Measurements from ENCODE around the gene TEDC1.

Gene TEDC1

DNA sequence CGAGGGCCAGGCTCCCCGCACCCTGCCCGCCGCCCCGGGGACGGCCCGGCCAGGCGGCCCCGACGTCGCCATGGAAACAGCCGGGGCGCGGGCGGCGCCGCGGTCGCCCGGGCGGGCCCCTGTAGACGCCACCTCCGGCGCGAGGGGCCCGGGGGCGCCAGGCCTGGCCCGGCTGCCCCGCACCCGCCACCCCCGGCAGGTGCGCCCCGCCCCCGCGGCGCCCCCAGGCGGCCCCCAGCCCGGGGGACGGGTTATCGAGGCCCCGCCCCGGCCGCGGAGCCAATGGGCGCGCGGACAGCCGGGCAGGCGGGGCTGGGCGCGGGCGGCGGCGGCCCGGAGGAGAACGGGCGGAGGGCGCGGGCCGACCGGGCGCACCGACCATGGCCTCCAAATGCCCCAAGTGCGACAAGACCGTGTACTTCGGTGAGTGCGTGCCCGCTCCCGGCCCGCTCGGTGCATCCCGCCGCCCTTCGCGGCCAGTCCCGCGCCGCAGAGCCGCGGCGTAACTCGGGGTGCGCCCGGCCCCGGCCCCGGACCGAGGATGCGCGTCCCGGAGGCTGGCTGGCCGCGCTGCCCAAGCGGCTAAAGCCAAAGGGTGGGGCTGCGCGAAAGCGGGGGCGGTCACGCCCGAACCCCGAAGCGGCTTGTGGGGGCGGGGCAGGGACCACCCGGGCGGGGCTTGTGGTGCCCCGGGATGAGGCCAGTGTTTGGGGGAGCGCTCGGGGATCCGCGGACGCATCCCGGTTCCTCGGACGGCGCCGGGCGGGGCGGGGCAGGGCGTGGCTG is 16.4 kb upstream of the TEDC1 start, which contains the start of gene CRIP2:
TSS of gene CRIP2 (plus strand) at position 339 of the 786 bp plus-strand sequence. CDS start at position 381, 42 bp downstream.
- DNase-seq: no peak

DNA sequence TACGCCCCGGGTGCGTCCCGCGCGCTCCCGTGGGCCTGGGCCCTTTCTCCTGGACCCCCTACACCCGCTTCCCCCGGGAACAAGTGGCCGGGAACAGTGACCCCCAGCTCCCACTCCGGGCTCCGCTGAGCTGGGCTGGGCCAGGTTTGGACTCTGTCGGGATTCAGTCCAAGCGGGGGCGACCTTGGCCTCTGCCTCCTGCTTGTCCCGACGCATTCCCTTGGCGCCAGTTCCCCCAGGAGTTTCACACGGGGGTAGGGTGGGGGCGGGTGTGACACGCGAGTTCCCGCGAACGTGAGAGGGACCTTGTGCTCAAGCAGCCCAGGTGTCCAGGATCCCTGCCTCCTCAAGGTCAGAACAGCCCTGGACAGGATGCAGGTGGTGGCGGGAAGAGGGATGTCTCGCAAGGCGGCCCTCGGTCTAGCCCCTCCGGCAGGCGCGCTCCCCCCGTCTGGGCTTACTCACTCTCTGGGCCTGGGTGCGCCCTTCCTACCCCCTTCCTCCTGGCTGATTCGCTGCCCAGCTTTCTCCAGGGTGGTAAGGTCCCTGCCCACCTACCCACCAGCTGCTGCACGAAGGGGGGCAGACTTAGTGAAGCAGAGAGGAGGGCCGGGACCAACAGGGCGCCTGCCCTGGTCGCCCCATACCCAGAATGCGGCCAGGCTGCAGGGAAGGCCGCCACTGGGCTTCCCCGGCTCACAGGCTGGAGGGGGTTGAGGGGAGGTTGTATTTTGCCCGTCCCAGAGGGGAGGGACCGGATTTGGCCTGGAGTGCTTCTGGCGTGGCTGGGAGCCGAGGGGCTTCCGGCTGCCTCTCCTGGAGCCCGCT is 15.6 kb upstream of the TEDC1 start:
- DNase-seq: no peak

DNA sequence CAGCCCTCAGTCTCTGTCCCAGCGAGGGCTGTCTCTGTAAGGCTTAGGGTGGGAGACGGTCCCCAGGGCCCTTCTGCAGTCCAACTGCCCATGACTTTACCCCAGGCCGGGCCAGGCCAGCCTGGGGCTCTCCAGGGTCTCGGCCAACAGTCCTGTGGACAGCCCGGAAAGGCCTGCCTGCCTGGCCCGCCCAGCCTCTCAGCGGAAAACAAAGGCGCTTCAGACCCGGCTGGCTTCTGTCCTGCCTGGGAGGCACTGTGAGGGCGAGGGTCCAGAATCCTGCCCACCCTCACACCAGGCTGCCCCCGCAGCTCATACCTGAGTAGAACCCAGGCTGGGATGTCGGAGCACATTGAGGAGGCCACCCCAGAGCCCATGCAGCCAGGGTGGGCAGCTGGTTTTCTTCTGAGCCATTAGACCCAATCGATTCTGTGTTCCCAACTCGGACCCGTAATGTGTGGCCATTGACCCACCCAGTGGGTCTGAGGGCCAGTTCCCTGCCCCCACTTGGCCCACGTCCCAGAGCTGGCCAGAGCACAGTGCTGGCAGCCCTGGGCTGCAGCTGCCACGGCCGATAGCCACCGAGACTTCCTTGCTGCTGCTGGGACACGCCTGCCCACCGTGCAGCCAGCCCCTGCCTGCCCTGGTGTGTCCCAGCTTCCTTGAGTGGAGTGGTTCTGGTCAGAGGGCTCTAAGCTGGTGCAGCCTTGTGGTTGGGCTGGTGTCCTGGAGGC is 14.8 kb upstream of the TEDC1 start:
- DNase-seq: no peak

DNA sequence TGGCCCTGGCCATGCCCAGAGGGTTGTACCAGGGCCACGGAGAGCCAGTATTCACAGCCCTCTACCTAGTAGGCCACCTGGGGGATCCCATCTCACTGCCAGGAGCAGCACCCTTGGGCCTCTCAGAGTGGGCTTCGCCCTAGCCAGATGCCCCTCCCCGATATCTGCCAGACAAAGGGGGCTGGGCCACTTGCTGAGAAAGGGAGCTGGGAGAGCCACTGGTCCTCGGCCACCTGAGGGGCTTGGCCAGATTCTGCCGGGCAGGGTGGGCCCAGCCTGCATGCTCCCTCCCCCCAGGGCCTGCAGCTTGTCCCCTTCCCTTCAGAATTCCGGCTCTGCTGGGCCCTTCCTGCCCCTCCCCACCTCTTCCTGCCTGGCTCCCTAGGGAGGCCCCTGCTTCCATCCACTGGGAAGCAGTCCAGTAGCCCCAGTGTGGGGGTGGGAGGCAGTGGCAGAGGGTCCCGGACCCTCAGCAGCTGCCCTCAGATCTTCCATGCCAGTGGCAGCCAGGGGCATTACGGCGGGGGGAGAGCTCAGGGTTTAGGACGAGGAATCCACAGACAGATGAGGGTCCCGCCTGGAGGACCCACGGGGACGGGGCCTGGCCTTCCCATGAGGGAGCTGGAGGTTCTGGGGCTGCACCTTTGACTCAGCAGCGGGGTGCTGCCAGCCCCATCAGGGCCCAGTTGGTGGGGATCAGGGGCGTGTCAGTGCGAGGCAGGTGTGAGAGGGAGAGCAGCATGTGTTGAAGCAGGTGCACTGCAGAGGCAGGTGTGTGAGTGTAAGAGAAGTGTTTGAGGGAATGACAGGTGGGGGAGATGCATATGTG is 14.0 kb upstream of the TEDC1 start:
- no peak for DNase-seq

DNA sequence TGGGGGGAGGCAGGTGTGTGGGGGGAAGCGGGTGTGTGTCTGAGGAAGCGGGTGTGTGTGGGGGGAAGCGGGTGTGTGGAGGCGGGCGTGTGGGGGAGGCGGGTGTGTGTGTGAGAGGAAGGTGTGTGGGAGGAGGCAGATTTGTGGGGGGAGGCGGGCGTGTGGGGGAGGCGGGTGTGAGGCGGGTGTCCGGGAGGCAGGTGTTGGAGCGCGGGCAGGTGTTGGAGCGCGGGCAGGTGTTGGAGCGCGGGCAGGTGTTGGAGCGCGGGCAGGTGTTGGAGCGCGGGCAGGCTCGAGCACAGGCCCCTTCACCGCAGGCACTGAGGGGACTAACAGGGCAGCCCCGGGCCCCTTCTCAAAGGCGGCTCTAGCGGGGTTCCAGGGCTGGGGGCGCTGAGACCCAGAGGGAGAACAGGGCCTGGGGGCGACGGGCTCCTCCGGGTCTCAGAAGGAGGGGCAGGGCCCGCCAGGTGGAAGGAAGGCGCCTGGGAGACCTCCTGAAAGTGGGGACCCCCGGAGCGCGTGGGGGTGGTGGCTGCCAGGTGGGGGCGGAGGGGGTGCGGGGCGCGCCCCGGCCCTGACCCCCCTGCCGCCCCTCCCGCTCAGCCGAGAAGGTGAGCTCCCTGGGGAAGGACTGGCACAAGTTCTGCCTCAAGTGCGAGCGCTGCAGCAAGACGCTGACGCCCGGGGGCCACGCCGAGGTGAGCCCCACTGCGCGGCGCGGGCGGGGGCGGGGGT is 13.2 kb upstream of the TEDC1 start:
- DNase-seq: no peak

DNA sequence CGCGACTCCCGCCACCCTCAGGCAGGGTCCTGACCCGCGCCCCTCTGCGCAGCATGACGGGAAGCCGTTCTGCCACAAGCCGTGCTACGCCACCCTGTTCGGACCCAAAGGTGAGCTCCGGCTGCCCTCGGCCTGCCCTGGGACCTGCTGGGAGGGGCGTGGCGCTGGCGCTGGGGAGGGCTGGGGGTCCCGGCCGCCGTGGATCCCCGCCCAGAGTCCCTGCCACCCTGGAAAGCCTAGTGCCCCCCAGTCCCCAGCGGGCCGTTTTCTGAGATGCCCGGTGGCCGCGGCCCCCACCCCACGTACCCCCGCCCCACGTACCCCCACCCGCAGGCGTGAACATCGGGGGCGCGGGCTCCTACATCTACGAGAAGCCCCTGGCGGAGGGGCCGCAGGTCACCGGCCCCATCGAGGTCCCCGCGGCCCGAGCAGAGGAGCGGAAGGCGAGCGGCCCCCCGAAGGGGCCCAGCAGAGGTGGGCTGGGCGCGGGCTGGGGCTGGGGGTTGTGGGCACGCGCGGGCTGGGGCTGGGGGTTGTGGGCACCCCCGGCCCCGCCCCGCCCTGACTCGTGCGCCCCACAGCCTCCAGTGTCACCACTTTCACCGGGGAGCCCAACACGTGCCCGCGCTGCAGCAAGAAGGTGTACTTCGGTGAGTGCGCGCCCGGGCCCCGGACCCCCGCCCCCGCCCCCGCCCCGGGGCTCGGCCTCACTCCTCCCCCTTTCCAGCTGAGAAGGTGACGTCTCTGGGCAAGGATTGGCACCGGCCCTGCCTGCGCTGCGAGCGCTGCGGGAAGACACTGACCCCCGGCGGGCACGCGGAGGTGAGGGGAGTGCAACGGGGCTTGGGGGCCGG is 12.4 kb upstream of the TEDC1 start:
- DNase-seq: no peak

DNA sequence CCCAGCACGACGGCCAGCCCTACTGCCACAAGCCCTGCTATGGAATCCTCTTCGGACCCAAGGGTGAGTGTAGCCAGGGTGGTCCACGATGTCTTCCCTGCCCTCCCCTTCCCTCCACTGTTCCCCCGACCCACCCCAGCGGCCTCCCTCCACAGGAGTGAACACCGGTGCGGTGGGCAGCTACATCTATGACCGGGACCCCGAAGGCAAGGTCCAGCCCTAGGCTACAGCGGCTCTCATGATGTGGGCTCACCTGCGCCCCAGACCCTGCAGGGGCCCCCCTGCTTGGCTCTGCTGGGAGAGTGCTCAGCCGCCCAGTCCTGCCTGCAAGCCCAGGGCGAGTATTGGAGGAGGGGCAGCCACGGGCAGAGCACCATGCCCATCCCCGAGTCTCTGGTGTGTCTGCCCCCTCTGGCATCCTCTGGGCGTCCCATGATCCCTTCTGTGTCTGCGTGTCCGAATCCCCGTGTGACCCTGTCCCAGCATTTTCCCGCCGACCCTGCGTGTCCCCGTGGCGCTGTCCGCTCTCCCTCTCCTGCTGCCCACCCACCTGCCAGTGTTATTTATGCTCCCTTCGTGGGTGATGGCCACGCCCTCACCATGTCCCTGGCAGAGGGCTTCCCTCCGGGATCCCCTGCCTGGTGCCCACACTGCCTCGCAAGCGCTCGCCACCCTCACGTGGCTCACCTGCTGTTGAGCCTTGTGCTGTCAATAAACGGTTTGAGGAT is 11.5 kb upstream of the TEDC1 start:
- no peak for DNase-seq

DNA sequence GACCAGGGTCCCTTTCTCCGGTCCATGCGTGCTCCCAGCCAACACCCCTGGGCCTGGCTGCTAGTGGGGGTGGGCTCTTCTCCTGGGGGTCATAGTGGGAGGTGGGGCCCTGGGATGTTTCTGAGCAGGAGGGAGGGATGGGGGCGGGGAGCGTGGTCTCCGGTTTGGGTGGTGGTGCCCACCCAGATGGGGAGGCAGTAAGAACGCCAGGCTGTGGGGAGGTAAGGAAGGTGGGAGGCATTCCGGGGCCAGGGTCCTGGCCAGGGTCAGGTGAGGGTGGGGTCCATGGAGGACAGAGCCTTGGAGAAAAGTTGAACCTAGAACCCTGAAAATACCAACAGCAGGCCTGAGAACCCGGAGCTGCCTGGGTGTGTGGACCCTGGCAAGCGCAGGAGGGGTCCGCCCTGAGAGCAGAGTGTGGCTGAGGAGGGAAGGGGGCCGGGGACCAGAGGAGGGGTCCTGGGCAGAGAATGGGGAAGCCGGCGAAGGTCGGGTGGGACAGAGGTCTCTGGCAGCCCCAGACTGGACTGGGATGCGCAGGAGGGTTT is 10.8 kb upstream of the TEDC1 start:
- no peak for DNase-seq

DNA sequence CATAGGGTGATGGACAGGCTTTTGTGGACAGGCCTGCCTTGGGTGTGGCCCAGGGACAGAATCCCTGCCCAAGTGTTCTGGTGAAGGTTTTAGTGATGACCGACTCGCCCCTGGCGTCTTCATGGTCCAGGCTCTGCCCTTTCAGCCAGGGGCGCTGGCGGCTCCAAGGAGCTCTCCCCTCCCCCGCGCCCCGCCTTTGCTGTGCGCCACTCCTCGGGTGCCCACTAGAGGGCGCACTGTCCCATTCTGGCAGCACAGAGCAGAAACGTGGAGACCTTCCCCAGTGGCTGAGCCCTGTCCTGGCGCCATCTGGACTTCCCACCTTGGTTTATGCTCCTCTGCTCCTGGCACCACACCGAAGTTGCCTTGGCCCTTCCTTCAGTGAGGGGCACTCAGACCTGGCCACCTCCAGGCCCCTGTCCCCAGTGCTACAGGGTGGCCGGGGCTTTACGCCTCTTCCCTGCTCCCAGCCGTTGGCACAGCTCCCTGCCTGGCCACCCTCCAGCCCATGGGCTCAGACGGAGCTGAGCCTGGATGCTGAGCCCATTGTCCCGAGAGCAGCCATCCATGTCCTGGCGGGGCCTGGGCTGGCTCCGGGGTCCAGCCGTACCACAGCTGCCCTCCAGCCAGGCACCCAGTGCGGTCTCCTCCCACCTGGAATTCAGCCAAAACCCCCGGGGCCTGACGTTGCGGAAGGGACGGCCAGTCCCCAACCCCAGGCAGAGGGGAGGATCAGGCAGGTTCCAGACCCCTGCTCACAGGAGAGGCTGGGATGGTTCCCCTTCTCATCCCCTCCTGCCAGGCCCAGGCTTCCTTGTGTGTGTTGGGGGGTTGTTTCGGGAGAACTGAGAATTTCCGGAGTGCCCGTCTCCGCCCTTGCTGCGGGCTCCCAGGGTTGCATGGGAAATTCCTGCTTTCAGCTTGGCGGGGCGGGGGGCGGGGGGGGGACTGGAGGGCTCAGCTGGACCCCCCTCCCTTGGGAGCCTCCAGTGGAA is 9.9 kb upstream of the TEDC1 start:
- peak; percentile 81 to 84 for DNase-seq

DNA sequence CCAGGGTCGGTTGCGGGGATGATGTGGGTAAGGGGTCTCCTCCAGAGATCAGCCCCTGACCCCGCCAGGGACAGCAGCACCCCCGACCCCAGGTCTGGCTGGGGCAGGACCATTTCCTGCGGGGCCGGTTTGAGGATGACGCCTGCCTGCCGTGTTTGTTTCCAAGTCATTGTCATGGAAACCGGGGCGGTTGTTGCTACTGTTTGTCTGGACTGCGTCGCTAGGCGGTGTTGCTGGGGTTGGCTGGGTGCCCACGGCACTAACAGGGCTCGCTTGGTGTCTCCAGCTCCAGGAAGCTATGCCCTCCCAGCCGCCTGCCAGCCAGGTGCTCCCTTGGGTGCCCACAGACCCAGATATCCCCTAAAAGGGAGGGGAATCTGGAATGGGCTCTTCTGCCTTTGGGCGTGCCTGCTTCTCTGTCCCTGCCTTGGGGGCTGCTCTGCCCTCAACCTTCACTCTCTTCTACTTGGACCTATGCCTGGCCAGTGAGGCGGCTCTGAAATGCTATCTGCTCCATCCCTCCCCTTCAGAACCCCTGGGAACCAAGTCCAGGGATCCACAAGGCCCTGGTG is 9.1 kb upstream of the TEDC1 start:
- peak; percentile 95 to 96 for DNase-seq

DNA sequence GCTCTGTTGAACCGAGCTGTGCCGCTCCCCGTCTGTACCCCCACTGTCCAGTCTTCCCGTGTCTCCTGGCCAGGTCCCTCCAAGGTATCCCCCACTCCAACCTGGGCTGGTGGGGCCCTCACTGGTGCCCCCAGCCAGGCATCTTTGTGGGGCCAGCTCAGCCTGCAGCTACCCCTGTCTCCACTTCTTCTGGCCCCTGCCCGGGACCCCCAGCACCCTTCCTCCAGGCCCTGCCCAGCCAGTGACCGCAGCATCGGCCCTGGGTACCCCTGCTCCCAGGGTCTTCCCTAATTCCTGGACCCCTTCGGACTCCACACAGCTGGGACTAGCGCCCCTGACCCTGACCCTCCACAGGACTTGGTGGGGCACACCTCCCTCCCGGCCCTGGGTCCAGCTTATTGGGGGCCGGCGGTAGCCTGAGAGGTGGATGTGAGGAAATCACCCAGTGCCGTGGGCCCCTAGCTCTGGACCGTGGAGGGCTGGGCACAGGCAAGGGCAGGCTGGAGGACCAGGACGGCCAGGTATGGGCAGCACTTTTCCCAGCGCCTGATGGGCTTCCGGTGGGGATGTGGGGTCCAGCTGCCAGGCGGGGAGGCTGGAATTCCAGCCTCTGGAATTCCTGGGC is 8.4 kb upstream of the TEDC1 start:
- no peak for DNase-seq

DNA sequence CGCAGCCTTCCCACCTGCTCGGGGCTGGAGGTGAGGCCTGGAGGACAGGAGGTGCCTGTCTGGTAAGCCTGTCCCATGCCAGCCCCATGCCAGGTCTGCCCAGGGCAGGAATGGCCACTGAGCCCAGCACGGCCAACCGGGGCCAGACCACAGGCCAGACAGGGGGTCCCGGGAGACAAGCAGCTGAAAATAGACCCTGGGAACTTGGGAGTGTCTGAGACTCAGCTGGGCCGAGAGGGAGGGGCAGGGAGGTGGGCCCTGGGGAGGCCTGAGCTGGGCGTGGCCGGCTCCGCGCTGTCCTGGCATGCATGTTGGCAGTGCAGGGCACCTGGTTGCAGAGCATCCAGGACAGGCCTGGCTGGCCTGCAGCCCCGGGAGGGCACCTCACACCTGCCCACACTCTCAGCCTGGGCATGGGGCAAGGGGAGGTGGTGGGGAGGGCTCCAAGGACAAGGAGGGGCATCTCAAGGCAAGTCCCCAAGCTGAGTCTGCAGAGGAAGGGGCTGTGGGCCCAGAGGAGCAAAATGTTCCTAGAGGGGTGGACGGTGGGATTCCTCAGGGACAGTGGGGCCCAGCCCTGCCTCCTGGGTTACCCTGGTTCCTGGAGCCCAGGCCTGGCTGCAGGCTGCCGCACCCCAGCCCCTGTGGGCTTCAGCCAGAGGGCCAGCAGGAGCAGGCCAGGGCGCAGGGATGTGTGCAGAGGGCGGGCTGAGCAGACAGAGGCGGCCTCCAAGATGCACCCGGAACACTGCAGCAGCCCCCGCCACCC is 7.6 kb upstream of the TEDC1 start:
- no peak for DNase-seq

DNA sequence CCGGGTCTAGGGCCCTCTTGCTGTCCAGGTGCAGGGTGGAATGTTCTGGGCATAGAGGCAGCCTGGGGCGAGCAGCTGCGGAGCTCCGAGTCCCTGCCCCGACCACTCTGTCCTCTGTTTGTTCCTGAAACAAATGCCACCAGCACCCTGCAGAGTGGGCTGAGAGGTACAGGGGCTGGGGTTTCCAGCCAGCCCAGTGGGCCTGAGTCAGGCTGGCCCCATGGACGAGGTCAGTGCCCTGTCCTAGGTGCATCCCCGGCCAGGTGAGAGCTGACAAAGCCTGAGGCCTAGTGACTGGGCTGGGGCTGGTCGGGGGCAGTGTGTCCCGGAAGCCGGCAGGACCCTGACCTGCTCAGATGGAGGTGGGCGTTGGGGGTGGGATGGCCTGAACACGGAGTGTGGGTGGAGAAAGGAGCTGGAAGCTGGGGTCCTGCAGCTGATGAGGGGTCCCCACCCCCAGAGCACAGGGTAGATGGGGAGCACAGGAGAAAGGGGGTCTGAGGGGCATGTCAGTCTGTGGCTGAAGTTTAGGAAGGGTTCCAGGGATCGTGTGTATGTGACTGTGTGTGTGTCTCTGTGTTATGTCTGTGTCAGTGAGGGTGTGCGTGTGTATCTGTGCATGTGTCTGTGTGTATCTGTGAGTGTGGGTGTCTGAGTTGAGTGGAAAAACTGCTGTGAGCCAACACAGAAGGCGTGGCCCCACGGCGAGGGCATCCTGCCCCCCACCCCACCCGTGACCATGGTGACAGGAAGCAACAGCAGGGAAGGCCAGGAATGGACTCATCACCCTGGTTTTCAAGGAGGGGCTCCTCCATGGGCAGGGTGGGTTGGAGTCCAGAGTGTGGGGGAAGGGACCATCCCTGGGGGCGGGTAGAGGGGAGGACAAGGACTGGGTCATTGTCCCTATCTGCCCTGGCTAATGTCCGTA is 6.7 kb upstream of the TEDC1 start:
- DNase-seq: peak in 1 of 2 donors; percentile 4

DNA sequence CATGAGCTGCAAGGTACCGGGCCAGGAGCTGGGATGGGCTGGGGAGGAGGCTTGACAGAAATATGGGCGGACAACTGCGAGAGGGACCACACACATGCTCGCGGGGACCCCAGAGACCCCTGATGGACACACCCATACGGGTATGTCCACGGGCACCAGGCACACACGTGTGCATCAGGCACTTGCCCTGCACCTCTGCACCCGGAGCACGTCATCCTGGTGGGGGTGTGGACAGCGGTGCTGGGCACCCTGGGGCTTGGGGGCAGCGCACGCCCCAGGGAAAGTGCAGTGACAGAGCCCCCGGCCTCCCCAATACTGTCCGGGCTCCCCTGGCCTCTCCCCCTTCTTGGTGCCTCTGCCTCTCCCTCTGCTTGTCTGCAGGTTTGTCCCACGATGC is 6.1 kb upstream of the TEDC1 start:
- no peak for DNase-seq

DNA sequence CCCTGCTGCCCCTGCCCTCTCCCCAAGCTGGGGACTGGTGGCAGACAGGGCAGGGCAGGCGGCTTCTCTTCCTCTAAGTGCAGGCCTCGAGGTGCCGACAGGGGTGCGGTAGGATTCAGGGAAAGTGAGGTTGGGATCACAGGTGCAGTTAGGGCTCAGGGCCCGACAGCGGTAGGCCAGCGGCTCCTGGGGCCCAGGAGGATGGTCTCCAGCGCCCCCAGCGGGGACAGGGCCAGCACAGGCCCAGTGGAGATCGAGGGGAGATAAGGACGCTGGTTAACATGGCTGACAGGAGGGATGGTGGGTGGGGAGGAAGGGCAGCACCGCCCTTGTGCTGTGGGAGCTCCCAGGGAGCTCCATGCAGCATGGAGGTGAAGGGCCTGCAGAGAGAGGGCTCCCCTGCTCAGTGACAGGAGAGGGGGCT is 5.3 kb upstream of the TEDC1 start:
- DNase-seq: no peak

All from inflammatory macrophage (primary cell).